IMR-90 (cell line): ENCODE results near the gene IGFBP3. TPM values are rescaled to one million over a fixed set of nuclear protein-coding genes. Genes with fewer than 3 reads are reported as not detected.

Source experiments
- ATAC-seq: fragments of 200-7000 bp; cut with Tn5 transposase; 2 replicates; pipeline ENCODE4 v1.9.1; 2020; ENCODE audit warnings: low read depth, mild to moderate bottlenecking, moderate library complexity
- BruUV-seq: library from RNA; stranded (reverse); fragments of 400-500 nt; replicated peaks from 2 replicates; lab custom pipeline; 2021; lab: Mats Ljungman, UMichigan
- CTCF ChIA-PET: fragments of 300-600 bp; formaldehyde crosslinking; extraction: SDS; loops from one replicate; lab custom pipeline; 2021; ENCODE audit warnings: antibody characterized with exemption; lab: Yijun Ruan, JAX
- POLR2A ChIA-PET: fragments of 300-600 bp; sonication (Branson Sonifier 250); formaldehyde crosslinking; loops from one replicate; lab custom pipeline; 2022; ENCODE audit warnings: antibody characterized with exemption; ENCODE audit not compliant: unreplicated experiment; lab: Charles Lee
- DNase-seq: peaks from one replicate; pipeline ENCODE4 v3.0.0; 2013
- H2AFZ ChIP-seq: replicated peaks from 2 replicates; pipeline ENCODE3; 2013; ENCODE audit warnings: low read length, mild to moderate bottlenecking; ENCODE audit not compliant: poor library complexity
- H2AK5ac ChIP-seq: 2 replicates; pipeline ENCODE4 v1.6.1; 2013; ENCODE audit warnings: low read depth, low read length, inconsistent platforms
- H2AK9ac ChIP-seq: replicated peaks from 2 replicates; pipeline ENCODE3; 2013; ENCODE audit warnings: mild to moderate bottlenecking, low read depth, low read length, moderate library complexity; ENCODE audit not compliant: poor library complexity
- H2BK120ac ChIP-seq: 2 replicates; pipeline ENCODE4 v1.6.1; 2013; ENCODE audit warnings: low read depth, low read length, inconsistent platforms
- H2BK15ac ChIP-seq: 3 replicates; pipeline ENCODE4 v1.6.1; 2013; ENCODE audit warnings: low read depth, low read length, inconsistent platforms
- H2BK20ac ChIP-seq: 2 replicates; pipeline ENCODE4 v1.6.1; 2013; ENCODE audit warnings: low read depth, mild to moderate bottlenecking, inconsistent platforms, low read length, moderate library complexity
- H2BK5ac ChIP-seq: 2 replicates; pipeline ENCODE4 v1.6.1; 2013; ENCODE audit warnings: mild to moderate bottlenecking, low read depth, low read length, inconsistent platforms; ENCODE audit not compliant: poor library complexity, severe bottlenecking
- H3K14ac ChIP-seq: replicated peaks from 2 replicates; pipeline ENCODE4 v1.6.1; 2013; ENCODE audit warnings: low read depth, low read length, inconsistent platforms
- H3K18ac ChIP-seq: 2 replicates; pipeline ENCODE4 v1.6.1; 2013; ENCODE audit warnings: low read depth, low read length, control low read depth
- H3K23ac ChIP-seq: 2 replicates; pipeline ENCODE4 v1.6.1; 2013; ENCODE audit warnings: low read depth, low read length, inconsistent platforms
- H3K27ac ChIP-seq: 2 replicates; pipeline ENCODE4 v1.5.1; 2013; ENCODE audit warnings: mild to moderate bottlenecking, control low read depth, low read length; ENCODE audit not compliant: insufficient read depth
- H3K27me3 ChIP-seq: 2 replicates; pipeline ENCODE4 v1.6.1; 2013; ENCODE audit warnings: low read length; ENCODE audit not compliant: control insufficient read depth, insufficient read depth
- H3K36me3 ChIP-seq: 2 replicates; pipeline ENCODE4 v1.6.1; 2013; ENCODE audit warnings: low read length, mixed read lengths; ENCODE audit not compliant: control insufficient read depth, insufficient read depth
- H3K4ac ChIP-seq: 2 replicates; pipeline ENCODE4 v1.6.1; 2013; ENCODE audit warnings: low read depth, low read length, inconsistent platforms
- H3K4me1 ChIP-seq: 2 replicates; pipeline ENCODE4 v1.6.1; 2013; ENCODE audit warnings: low read length, mixed read lengths; ENCODE audit not compliant: control insufficient read depth, insufficient read depth
- H3K4me2 ChIP-seq: 2 replicates; pipeline ENCODE4 v1.6.1; 2013; ENCODE audit warnings: low read depth, mild to moderate bottlenecking, control low read depth, low read length, moderate library complexity
- H3K4me3 ChIP-seq: 2 replicates; pipeline ENCODE4 v1.5.1; 2013; ENCODE audit warnings: low read depth, mild to moderate bottlenecking, control low read depth, low read length, moderate library complexity; ENCODE audit not compliant: insufficient read depth
- H3K56ac ChIP-seq: 2 replicates; pipeline ENCODE4 v1.6.1; 2013; ENCODE audit warnings: low read length, inconsistent platforms; ENCODE audit not compliant: insufficient read depth; ENCODE audit errors: extremely low read depth
- H3K79me1 ChIP-seq, 2 experiments: 2 replicates each; pipeline ENCODE4 v1.6.1; 2013; ENCODE audit warnings: low read length in 2 of 2, inconsistent platforms in 1 of 2, low read depth in 1 of 2
- H3K9ac ChIP-seq: 2 replicates; pipeline ENCODE4 v1.6.1; 2013; ENCODE audit warnings: low read depth, low read length, control low read depth
- H3K9me1 ChIP-seq: 2 replicates; pipeline ENCODE4 v1.6.1; 2013; ENCODE audit warnings: low read length, inconsistent platforms; ENCODE audit not compliant: insufficient read depth
- H3K9me3 ChIP-seq: 2 replicates; pipeline ENCODE4 v1.6.1; 2013; ENCODE audit warnings: low read length; ENCODE audit not compliant: control insufficient read depth, insufficient read depth
- H4K20me1 ChIP-seq: 2 replicates; pipeline ENCODE4 v1.6.1; 2013; ENCODE audit warnings: low read length, inconsistent platforms; ENCODE audit not compliant: insufficient read depth
- H4K5ac ChIP-seq: 2 replicates; pipeline ENCODE4 v1.6.1; 2013; ENCODE audit warnings: mild to moderate bottlenecking, low read depth, low read length, control low read depth
- H4K8ac ChIP-seq, 2 experiments: 2 replicates each; pipeline ENCODE4 v1.6.1; 2013; ENCODE audit warnings: low read depth in 2 of 2, low read length in 2 of 2, control low read depth in 1 of 2, inconsistent platforms in 1 of 2
- H4K91ac ChIP-seq: 2 replicates; pipeline ENCODE4 v1.6.1; 2013; ENCODE audit warnings: low read depth, low read length, inconsistent platforms; ENCODE audit not compliant: insufficient read depth
- BHLHE40 ChIP-seq: fragments of 150-350 bp; IDR thresholded peaks from 2 replicates; pipeline ENCODE4 v1.6.1; 2016; ENCODE audit warnings: mild to moderate bottlenecking, low read depth, low read length
- CHD1 ChIP-seq: IDR thresholded peaks from 2 replicates; pipeline ENCODE4 v1.6.1; 2012; ENCODE audit warnings: low read depth, low read length, improper control_type of control experiment
- CTCF ChIP-seq: conservative IDR thresholded peaks from 2 replicates; pipeline ENCODE4 v1.5.1; 2012; ENCODE audit warnings: mild to moderate bottlenecking, low read depth, low read length, improper control_type of control experiment
- MAFK ChIP-seq: IDR thresholded peaks from 2 replicates; pipeline ENCODE4 v1.6.1; 2012; ENCODE audit warnings: low read depth, low read length, improper control_type of control experiment
- MAZ ChIP-seq: IDR thresholded peaks from 2 replicates; pipeline ENCODE4 v1.6.1; 2012; ENCODE audit warnings: low read depth, mild to moderate bottlenecking, low read length, improper control_type of control experiment, moderate library complexity, borderline replicate concordance
- MXI1 ChIP-seq: IDR thresholded peaks from 2 replicates; pipeline ENCODE4 v1.6.1; 2012; ENCODE audit warnings: low read depth, mild to moderate bottlenecking, low read length, moderate library complexity, borderline replicate concordance
- NFE2L2 ChIP-seq: fragments of 150-350 bp; IDR thresholded peaks from 2 replicates; pipeline ENCODE4 v1.6.1; 2016; ENCODE audit warnings: low read depth, mild to moderate bottlenecking, low read length
- POLR2A ChIP-seq: IDR thresholded peaks from 2 replicates; pipeline ENCODE4 v1.6.1; 2012; ENCODE audit warnings: mild to moderate bottlenecking, low read depth, low read length
- RCOR1 ChIP-seq: IDR thresholded peaks from 2 replicates; pipeline ENCODE4 v1.6.1; 2012; ENCODE audit warnings: mild to moderate bottlenecking, low read length, improper control_type of control experiment; ENCODE audit not compliant: insufficient replicate concordance
- USF2 ChIP-seq: fragments of 150-350 bp; IDR thresholded peaks from 2 replicates; pipeline ENCODE4 v1.6.1; 2017; ENCODE audit warnings: mild to moderate bottlenecking, antibody characterized with exemption, low read length, low read depth
- WGBS, 2 experiments: methylation state at CpG; one replicate each; pipeline versions ENCODE4 v1.1.5 to v1.1.7; 2013; ENCODE audit warnings: missing lambda C conversion rate in 2 of 2; ENCODE audit not compliant: insufficient read length in 1 of 2; ENCODE audit errors: extremely low coverage in 2 of 2; 5-methylcytosine and 5-hydroxymethylcytosine counted together
- dilution Hi-C: fragments of 300-500 bp; cut with HindIII; formaldehyde crosslinking; loops from one replicate; pipeline ENCODE4 v1.14.3; 2018; ENCODE audit warnings: low sequenced_read_pairs; ENCODE audit not compliant: unreplicated experiment
- in situ Hi-C: fragments of 300-500 bp; cut with MboI; formaldehyde crosslinking; loops from 3 replicates; pipeline ENCODE4 v1.14.3; 2019; ENCODE audit warnings: low sequenced_read_pairs, inconsistent platforms, mixed read lengths
- intact Hi-C: fragments of 100-400 bp; cut with micrococcal nuclease; formaldehyde crosslinking; loops from 2 replicates; pipeline ENCODE4 v1.10.0; 2022
- polyA plus RNA-seq, 3 experiments: library from polyadenylated mRNA; depleted of rRNA; stranded (reverse); fragments of >200 nt; gene quantifications; 2 replicates each; pipeline ENCODE4 v1.2.3, GENCODE V29; 2012; ENCODE audit warnings: low replicate concordance in 1 of 3
- total RNA-seq: library from RNA; depleted of rRNA; stranded (reverse); fragments of >200 nt; gene quantifications from 2 replicates; pipeline ENCODE4 v1.2.3, GENCODE V29; 2012
- TF ChIP-seq, protein P1 (sequence below): fragments of 150-350 bp; IDR thresholded peaks from 2 replicates; pipeline ENCODE4 v1.6.1; 2016; ENCODE audit warnings: low read depth, mild to moderate bottlenecking, low read length, moderate library complexity, borderline replicate concordance

IGFBP3 gene
- total and polyA plus RNA-seq, 2 of the 4 experiments (the other 2 are of a cell fraction) = 272 to 601 TPM

DNA sequence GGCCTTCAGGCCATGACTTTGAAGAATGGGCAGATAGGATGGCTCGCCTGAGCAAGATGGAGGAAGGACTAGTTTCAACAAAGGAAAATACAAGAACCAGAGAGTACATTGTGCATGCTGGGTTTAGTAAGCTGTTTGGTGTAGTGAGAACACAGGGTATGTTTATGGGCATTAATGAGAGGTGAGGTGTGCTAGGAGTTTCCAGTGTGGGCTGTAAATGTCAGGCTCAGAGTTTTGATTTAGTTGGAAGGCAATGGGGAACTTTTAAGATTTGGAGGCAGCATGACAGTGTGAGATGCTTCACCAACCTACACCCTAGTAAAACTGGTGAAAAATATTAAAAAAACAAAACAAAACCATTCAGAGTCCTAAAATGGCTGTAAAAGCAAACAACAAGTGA, 19.5 kb downstream of the IGFBP3 start:
- H2BK15ac ChIP-seq = no peak overlapping the region
- no TSS peak for BruUV-seq
- no peak overlapping the region for H3K4me2 ChIP-seq
- intact Hi-C loops = no loop called here
- no peaks in the 10 kb centered on the region for H3K4me1 ChIP-seq
- H3K9me1 ChIP-seq = no peaks in the 10 kb centered on the region
- H4K8ac ChIP-seq = no peak overlapping the region
- no peak overlapping the region for H4K5ac ChIP-seq
- DNase-seq (no peak), ATAC-seq (no peak)
- in situ Hi-C loops = loop anchor here (25.0 kb wide), 1 partner anchor 1036 kb away; no protein-coding TSS in a partner anchor
- H2BK5ac ChIP-seq = no peak overlapping the region
- H3K4ac ChIP-seq = no peak overlapping the region
- no peak overlapping the region for H2BK120ac ChIP-seq
- no peak overlapping the region for H3K4me3 ChIP-seq
- no peak overlapping the region for H3K9ac ChIP-seq
- H3K27me3 ChIP-seq = peaks cover 17% of the 10 kb centered on the region
- POLR2A ChIA-PET = no interaction called here
- no peak overlapping the region for H4K91ac ChIP-seq
- H3K56ac ChIP-seq = no peak overlapping the region
- H3K18ac ChIP-seq = no peak overlapping the region
- H3K14ac ChIP-seq = no peak overlapping the region
- WGBS, 2 experiments = 20% methylated on average over 1 of the region's 1 CpG; no CpG with 5 or more reads in 1 of the 2 experiments
- no peaks in the 10 kb centered on the region for H3K79me1 ChIP-seq
- H4K20me1 ChIP-seq = no peaks in the 10 kb centered on the region
- no peak overlapping the region for H2AK9ac ChIP-seq
- H3K23ac ChIP-seq = no peak overlapping the region
- H2AK5ac ChIP-seq = no peak overlapping the region
- H3K9me3 ChIP-seq = no peaks in the 10 kb centered on the region
- no peak overlapping the region for H2AFZ ChIP-seq
- TF ChIP-seq NFE2L2 (no peak), MAZ (no peak), RCOR1 (no peak), MXI1 (no peak), POLR2A (no peak), BHLHE40 (no peak), USF2 (no peak), MAFK (no peak), CTCF (no peak), CHD1 (no peak)
- TF ChIP-seq, protein P1, sequence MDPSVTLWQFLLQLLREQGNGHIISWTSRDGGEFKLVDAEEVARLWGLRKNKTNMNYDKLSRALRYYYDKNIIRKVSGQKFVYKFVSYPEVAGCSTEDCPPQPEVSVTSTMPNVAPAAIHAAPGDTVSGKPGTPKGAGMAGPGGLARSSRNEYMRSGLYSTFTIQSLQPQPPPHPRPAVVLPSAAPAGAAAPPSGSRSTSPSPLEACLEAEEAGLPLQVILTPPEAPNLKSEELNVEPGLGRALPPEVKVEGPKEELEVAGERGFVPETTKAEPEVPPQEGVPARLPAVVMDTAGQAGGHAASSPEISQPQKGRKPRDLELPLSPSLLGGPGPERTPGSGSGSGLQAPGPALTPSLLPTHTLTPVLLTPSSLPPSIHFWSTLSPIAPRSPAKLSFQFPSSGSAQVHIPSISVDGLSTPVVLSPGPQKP = no peak
- dilution Hi-C loops = no loop called here
- CTCF ChIA-PET = no interaction called here
- H3K36me3 ChIP-seq = no peaks in the 10 kb centered on the region
- H3K27ac ChIP-seq = no peak overlapping the region
- H2BK20ac ChIP-seq = no peak overlapping the region
